Tibial nerve (tissue), 4 donors: Measurements from ENCODE around the gene SYPL1.

Experiments
- EP300 ChIP-seq, 2 donors: sonication (generic); formaldehyde crosslinking; IDR thresholded peaks; one replicate each; pipeline ENCODE4 v1.6.1; 2017; ENCODE audit warnings: antibody characterized with exemption in 2 of 2, mild to moderate bottlenecking in 1 of 2
- POLR2A ChIP-seq, 2 donors: fragments of 450-650 bp; IDR thresholded peaks; one replicate each; pipeline ENCODE4 v1.6.1; 2017; ENCODE audit warnings: antibody characterized with exemption in 2 of 2, mild to moderate bottlenecking in 2 of 2, moderate library complexity in 2 of 2
- TF ChIP-seq, protein P1 (sequence below), 5 experiments: fragments of 200-600 bp in 3 of 5; fragments of 450-650 bp in 2 of 5; sonication (generic) in 3 of 5; IDR thresholded peaks; one replicate each; pipeline ENCODE4 v1.5.1; 2016 to 2019; ENCODE audit warnings: antibody characterized with exemption in 5 of 5, mild to moderate bottlenecking in 3 of 5, moderate library complexity in 2 of 5

GRCh38 chr7:106052681-106053080 is 59.4 kb downstream of the SYPL1 start:
- TF ChIP-seq, protein P1, sequence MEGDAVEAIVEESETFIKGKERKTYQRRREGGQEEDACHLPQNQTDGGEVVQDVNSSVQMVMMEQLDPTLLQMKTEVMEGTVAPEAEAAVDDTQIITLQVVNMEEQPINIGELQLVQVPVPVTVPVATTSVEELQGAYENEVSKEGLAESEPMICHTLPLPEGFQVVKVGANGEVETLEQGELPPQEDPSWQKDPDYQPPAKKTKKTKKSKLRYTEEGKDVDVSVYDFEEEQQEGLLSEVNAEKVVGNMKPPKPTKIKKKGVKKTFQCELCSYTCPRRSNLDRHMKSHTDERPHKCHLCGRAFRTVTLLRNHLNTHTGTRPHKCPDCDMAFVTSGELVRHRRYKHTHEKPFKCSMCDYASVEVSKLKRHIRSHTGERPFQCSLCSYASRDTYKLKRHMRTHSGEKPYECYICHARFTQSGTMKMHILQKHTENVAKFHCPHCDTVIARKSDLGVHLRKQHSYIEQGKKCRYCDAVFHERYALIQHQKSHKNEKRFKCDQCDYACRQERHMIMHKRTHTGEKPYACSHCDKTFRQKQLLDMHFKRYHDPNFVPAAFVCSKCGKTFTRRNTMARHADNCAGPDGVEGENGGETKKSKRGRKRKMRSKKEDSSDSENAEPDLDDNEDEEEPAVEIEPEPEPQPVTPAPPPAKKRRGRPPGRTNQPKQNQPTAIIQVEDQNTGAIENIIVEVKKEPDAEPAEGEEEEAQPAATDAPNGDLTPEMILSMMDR (IDR thresholded peaks at IDR 0.05): no peak
- TF ChIP-seq EP300 (IDR thresholded peaks at IDR 0.05): no peak
- no peak for TF ChIP-seq POLR2A (IDR thresholded peaks at IDR 0.05)
